Measurements from ENCODE around the gene MOCS3. TPM values are rescaled to one million over a fixed set of nuclear protein-coding genes. Genes with fewer than 3 reads are reported as not detected.

MOCS3 gene
- total RNA-seq, 1 experiment from 2014 or later = 6.4 TPM

DNA sequence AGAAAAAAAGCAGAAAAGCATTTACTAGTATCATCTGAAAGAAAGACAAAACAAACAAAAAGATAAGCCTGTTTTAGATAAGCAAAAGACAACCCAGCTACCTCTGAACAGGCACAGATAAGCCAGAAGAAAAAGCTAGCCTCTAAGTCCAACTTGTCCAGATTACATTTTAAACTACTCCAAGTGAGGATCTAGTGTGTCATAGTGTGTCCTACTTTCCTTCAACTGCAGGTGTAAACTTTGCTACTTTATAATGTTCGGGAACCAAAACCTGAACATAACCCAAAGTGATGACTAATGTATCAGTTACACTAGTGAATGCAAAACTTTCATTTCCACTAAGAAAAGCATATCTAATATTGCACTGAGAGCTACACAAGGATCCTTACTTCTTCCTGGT, 46.9 kb upstream of the MOCS3 start:
- no peak for ATAC-seq
- intact Hi-C loops (cut with micrococcal nuclease) = no loop called here

DNA sequence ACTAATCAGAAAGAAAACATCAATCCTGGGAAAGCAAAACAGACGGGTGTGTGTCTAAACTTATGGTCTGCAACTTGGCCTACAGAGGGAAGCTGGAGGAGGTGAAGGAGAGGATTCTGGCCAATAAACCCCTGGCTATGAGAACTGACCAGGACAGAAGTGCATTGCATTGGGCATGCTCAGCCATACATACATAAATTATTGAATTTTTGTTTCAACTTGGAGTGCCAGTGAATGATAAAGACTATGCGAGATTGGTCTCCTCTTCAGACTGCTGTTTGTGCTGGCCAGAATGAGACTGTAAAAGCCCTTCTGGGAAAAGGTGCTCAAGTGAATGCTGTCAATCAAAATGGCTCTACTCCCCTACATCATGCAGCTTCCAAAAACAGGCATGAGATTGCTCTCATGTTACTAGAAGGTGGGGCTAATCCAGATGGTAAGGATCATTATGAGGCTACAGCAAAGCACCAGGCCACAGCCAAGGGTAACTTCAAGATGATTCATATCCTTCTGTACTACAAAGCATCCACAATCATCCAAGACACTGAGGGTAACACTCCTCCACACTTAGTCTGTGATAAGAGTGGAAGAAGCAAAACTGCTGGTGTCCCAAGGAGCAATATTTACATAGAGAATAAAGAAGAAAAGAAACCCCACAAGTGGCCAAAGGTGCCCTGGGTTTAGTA, 44.8 kb upstream of the MOCS3 start:
- no peaks in the 10 kb centered on the region for H3K9me3 ChIP-seq (ENCODE audit: control insufficient read depth in 1 of 2, insufficient read depth in 1 of 2, low read depth in 1 of 2, low read length in 2 of 2)
- H2AFZ ChIP-seq (ENCODE audit: low read depth, low read length, poor library complexity, severe bottlenecking) = no peak overlapping the region
- H4K20me1 ChIP-seq (ENCODE audit: insufficient read depth) = peaks cover 61% of the 10 kb centered on the region; the same call in 1 of the 2 replicates
- H3K4me1 ChIP-seq (ENCODE audit: control insufficient read depth in 1 of 2, insufficient read depth in 2 of 2, low read length in 2 of 2) = peaks cover 0 to 14% of the 10 kb centered on the region in 2 experiments; a peak in 2 of 4 replicates
- H3K27ac ChIP-seq (ENCODE audit: low read depth, low read length) = no peak overlapping the region
- H3K9ac ChIP-seq (ENCODE audit: low read length) = no peak overlapping the region
- no peak overlapping the region for H3K4me3 ChIP-seq (replicated peaks in 1 of 2; ENCODE audit: low read depth in 1 of 2, low read length in 2 of 2)
- RAD21 ChIA-PET (ENCODE audit: low non-redundant PET in 1 of 2, low total read pairs in 2 of 2, uncharacterized antibody in 2 of 2, unreplicated experiment in 2 of 2) = no interaction called here
- no TSS peak for BruUV-seq (replicated peaks)
- H3K9me2 ChIP-seq (ENCODE audit: insufficient read depth) = no peaks in the 10 kb centered on the region
- POLR2A ChIA-PET = no interaction called here
- H3K4me2 ChIP-seq (ENCODE audit: low read length) = no peak overlapping the region
- H3K79me2 ChIP-seq (ENCODE audit: insufficient read depth, low read length) = peaks cover 100% of the 10 kb centered on the region
- intact Hi-C loops (cut with micrococcal nuclease) = no loop called here
- DNase-seq (ENCODE audit: low read depth, low spot score) (no peak), ATAC-seq (no peak; the same call in 1 of the 2 replicates)
- CTCF ChIA-PET = interaction anchor here (2.8 kb wide), 1 partner anchor 16 kb away, joined by 9 read pairs; no protein-coding TSS in a partner anchor
- TF ChIP-seq FOSL1 (IDR thresholded peaks at IDR 0.05; ENCODE audit: low read depth) (no peak), EZH2phosphoT487 (IDR thresholded peaks at IDR 0.05; ENCODE audit: borderline replicate concordance) (no peak), SRF (IDR thresholded peaks at IDR 0.05; ENCODE audit: low read depth) (no peak), CBX3 (IDR thresholded peaks at IDR 0.05; ENCODE audit: low read depth) (no peak), RAD21 (IDR thresholded peaks at IDR 0.05; ENCODE audit: low read depth) (no peak), YY1 (IDR thresholded peaks at IDR 0.05; ENCODE audit: extremely low read depth, insufficient replicate concordance, low read depth, low read length) (no peak), ZFX (IDR thresholded peaks at IDR 0.05) (no peak)
- TF ChIP-seq, protein P1, sequence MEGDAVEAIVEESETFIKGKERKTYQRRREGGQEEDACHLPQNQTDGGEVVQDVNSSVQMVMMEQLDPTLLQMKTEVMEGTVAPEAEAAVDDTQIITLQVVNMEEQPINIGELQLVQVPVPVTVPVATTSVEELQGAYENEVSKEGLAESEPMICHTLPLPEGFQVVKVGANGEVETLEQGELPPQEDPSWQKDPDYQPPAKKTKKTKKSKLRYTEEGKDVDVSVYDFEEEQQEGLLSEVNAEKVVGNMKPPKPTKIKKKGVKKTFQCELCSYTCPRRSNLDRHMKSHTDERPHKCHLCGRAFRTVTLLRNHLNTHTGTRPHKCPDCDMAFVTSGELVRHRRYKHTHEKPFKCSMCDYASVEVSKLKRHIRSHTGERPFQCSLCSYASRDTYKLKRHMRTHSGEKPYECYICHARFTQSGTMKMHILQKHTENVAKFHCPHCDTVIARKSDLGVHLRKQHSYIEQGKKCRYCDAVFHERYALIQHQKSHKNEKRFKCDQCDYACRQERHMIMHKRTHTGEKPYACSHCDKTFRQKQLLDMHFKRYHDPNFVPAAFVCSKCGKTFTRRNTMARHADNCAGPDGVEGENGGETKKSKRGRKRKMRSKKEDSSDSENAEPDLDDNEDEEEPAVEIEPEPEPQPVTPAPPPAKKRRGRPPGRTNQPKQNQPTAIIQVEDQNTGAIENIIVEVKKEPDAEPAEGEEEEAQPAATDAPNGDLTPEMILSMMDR (IDR thresholded peaks at IDR 0.05 in 2 of 3, conservative IDR thresholded peaks at IDR 0.05 in 1 of 3; ENCODE audit: borderline replicate concordance in 1 of 3, insufficient read depth in 1 of 3, low read depth in 2 of 3, low read length in 2 of 3) = no peak
- TF ChIP-seq, protein P2, sequence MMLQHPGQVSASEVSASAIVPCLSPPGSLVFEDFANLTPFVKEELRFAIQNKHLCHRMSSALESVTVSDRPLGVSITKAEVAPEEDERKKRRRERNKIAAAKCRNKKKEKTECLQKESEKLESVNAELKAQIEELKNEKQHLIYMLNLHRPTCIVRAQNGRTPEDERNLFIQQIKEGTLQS (IDR thresholded peaks at IDR 0.05) = no peak
- peaks cover 10 to 19% of the 10 kb centered on the region in 2 experiments; a peak in 1 of 4 replicates for H3K36me3 ChIP-seq (ENCODE audit: control insufficient read depth in 1 of 2, insufficient read depth in 2 of 2, low read length in 2 of 2)
- no peaks in the 10 kb centered on the region for H3K27me3 ChIP-seq (ENCODE audit: insufficient read depth, low read length)

More for the DNA sequence above, 46.9 kb upstream of the MOCS3 start:
- H3K27me3 ChIP-seq (ENCODE audit: insufficient read depth, low read length) = no peaks in the 10 kb centered on the region
- H3K9ac ChIP-seq (ENCODE audit: low read length) = no peak overlapping the region
- peaks cover 99% of the 10 kb centered on the region for H3K79me2 ChIP-seq (ENCODE audit: insufficient read depth, low read length)
- ChIA-PET CTCF (interaction anchor here (1.2 to 1.4 kb wide), 2 partner anchors 17 to 117 kb away, joined by 3 read pairs; partner anchors contain the start of gene BCAS4), POLR2A (no interaction called here), RAD21 (ENCODE audit: low non-redundant PET in 1 of 2, low total read pairs in 2 of 2, uncharacterized antibody in 2 of 2, unreplicated experiment in 2 of 2) (no interaction called here)
- H3K4me1 ChIP-seq (ENCODE audit: control insufficient read depth in 1 of 2, insufficient read depth in 2 of 2, low read length in 2 of 2) = peaks cover 0 to 14% of the 10 kb centered on the region in 2 experiments; a peak in 2 of 4 replicates
- no peak for DNase-seq (ENCODE audit: low read depth, low spot score)
- H3K27ac ChIP-seq (ENCODE audit: low read depth, low read length) = no peak overlapping the region
- no peaks in the 10 kb centered on the region for H3K9me3 ChIP-seq (ENCODE audit: control insufficient read depth in 1 of 2, insufficient read depth in 1 of 2, low read depth in 1 of 2, low read length in 2 of 2)
- peaks cover 41% of the 10 kb centered on the region; the same call in 1 of the 2 replicates for H4K20me1 ChIP-seq (ENCODE audit: insufficient read depth)
- H3K4me3 ChIP-seq (replicated peaks in 1 of 2; ENCODE audit: low read depth in 1 of 2, low read length in 2 of 2) = no peak overlapping the region
- peaks cover 7 to 19% of the 10 kb centered on the region in 2 experiments; a peak in 2 of 4 replicates for H3K36me3 ChIP-seq (ENCODE audit: control insufficient read depth in 1 of 2, insufficient read depth in 2 of 2, low read length in 2 of 2)
- no peak for TF ChIP-seq JUND (IDR thresholded peaks at IDR 0.05)
- TF ChIP-seq EZH2 (IDR thresholded peaks at IDR 0.05) = no peak
- TF ChIP-seq, protein P2 (IDR thresholded peaks at IDR 0.05) = no peak
- BruUV-seq (replicated peaks) = no TSS peak
- H2AFZ ChIP-seq (ENCODE audit: low read depth, low read length, poor library complexity, severe bottlenecking) = no peak overlapping the region
- no peak overlapping the region for H3K4me2 ChIP-seq (ENCODE audit: low read length)
- no peaks in the 10 kb centered on the region for H3K9me2 ChIP-seq (ENCODE audit: insufficient read depth)
